SK-N-SH (cell line): ENCODE measurements around the gene MAP7. TPM values are rescaled to one million over a fixed set of nuclear protein-coding genes. Genes with fewer than 3 reads are reported as not detected.
A peak's percentile ranks its signal among the peaks of the same experiment; 100 is the strongest.

Experiments
- CTCF ChIA-PET: fragments of 300-600, 350-600 bp; formaldehyde crosslinking; extraction: SDS; loops from one replicate; lab custom pipeline; 2021; lab: Yijun Ruan, JAX
- POLR2A ChIA-PET: fragments of 350-600 bp; sonication (Branson Sonifier 250); formaldehyde crosslinking; extraction: SDS; loops from one replicate; lab custom pipeline; 2020; ENCODE audit warnings: antibody characterized with exemption, inconsistent platforms; lab: Yijun Ruan, JAX
- DNase-seq: peaks from one replicate; pipeline ENCODE4 v3.0.0; 2012
- H2AFZ ChIP-seq: fragments of 200-600 bp; sonication (generic); 2 replicates; pipeline ENCODE4 v1.8.1; 2016; ENCODE audit warnings: antibody characterized with exemption, mild to moderate bottlenecking, low read depth
- H3F3A ChIP-seq: fragments of 200-600 bp; sonication (generic); replicated peaks from 2 replicates; pipeline ENCODE3; 2016; ENCODE audit warnings: antibody characterized with exemption, mild to moderate bottlenecking; ENCODE audit not compliant: insufficient read depth
- H3K27ac ChIP-seq, 2 experiments: fragments of 200-500 bp in 1 of 2; fragments of 200-600 bp in 1 of 2; sonication (Bioruptor generic) in 1 of 2; sonication (generic), shearing (Covaris generic) in 1 of 2; 2 replicates each; pipeline versions ENCODE4 v1.5.1 to v1.6.1; 2014 to 2016; ENCODE audit warnings: low read depth in 2 of 2, inconsistent platforms in 1 of 2, low read length in 1 of 2, mild to moderate bottlenecking in 1 of 2, mixed read lengths in 1 of 2
- H3K27me3 ChIP-seq: fragments of 200-600 bp; sonication (generic), shearing (Covaris generic); 2 replicates; pipeline ENCODE4 v1.6.1; 2016; ENCODE audit warnings: mixed run types; ENCODE audit not compliant: insufficient read depth
- H3K36me3 ChIP-seq, 2 experiments: fragments of 200-500 bp in 1 of 2; fragments of 200-600 bp in 1 of 2; sonication (Bioruptor generic) in 1 of 2; sonication (generic) in 1 of 2; replicated peaks in 1 of 2; 2 replicates each; pipeline versions ENCODE3 to v1.5.1; 2014 to 2016; ENCODE audit warnings: low read length in 1 of 2, mild to moderate bottlenecking in 1 of 2; ENCODE audit not compliant: insufficient read depth in 2 of 2, control insufficient read depth in 1 of 2
- H3K4me1 ChIP-seq, 2 experiments: fragments of 200-500 bp in 1 of 2; fragments of 200-600 bp in 1 of 2; sonication (Bioruptor generic) in 1 of 2; sonication (generic), shearing (Covaris generic) in 1 of 2; 2 replicates each; pipeline versions ENCODE4 v1.5.1 to v1.6.1; 2014 to 2016; ENCODE audit warnings: low read depth in 1 of 2, low read length in 1 of 2, mixed run types in 1 of 2; ENCODE audit not compliant: insufficient read depth in 2 of 2, control insufficient read depth in 1 of 2
- H3K4me2 ChIP-seq: fragments of 200-600 bp; sonication (generic), shearing (Covaris generic); 2 replicates; pipeline ENCODE4 v1.6.1; 2017; ENCODE audit warnings: mixed run types
- H3K4me3 ChIP-seq, 2 experiments: fragments of 200-500 bp in 1 of 2; fragments of 200-600 bp in 1 of 2; sonication (Bioruptor generic) in 1 of 2; sonication (generic), shearing (Covaris generic) in 1 of 2; 2 replicates each; pipeline versions ENCODE4 v1.5.1 to v1.8.1; 2014 to 2016; ENCODE audit warnings: low read depth in 2 of 2, inconsistent platforms in 1 of 2, low read length in 1 of 2, mild to moderate bottlenecking in 1 of 2, mixed read lengths in 1 of 2, moderate library complexity in 1 of 2
- H3K79me2 ChIP-seq: fragments of 200-600 bp; sonication (generic); 2 replicates; pipeline ENCODE4 v1.8.1; 2017; ENCODE audit warnings: mild to moderate bottlenecking; ENCODE audit not compliant: insufficient read depth
- H3K9ac ChIP-seq: fragments of 200-600 bp; sonication (generic); 2 replicates; pipeline ENCODE4 v1.6.1; 2017; ENCODE audit warnings: mixed run types
- H3K9me2 ChIP-seq: fragments of 200-600 bp; sonication (generic); 2 replicates; pipeline ENCODE4 v1.6.1; 2017; ENCODE audit warnings: mixed run types
- H3K9me3 ChIP-seq: fragments of 200-600 bp; sonication (generic); 2 replicates; pipeline ENCODE4 v1.6.1; 2017; ENCODE audit warnings: mixed run types, mild to moderate bottlenecking, moderate library complexity
- H4K20me1 ChIP-seq: fragments of 200-600 bp; sonication (generic); 2 replicates; pipeline ENCODE4 v1.6.1; 2017; ENCODE audit warnings: mild to moderate bottlenecking, mixed run types; ENCODE audit not compliant: insufficient read depth
- EP300 ChIP-seq, 2 experiments: IDR thresholded peaks; 2 replicates each; pipeline versions ENCODE4 v1.4.0 to v1.6.1; 2012; ENCODE audit warnings: borderline replicate concordance in 1 of 2, low read depth in 1 of 2, low read length in 1 of 2
- EZH2phosphoT487 ChIP-seq: fragments of 200-600 bp; sonication (generic); IDR thresholded peaks from 2 replicates; pipeline ENCODE4 v1.6.1; 2017; ENCODE audit warnings: low read depth, mixed run types, mild to moderate bottlenecking, antibody characterized with exemption, moderate library complexity, borderline replicate concordance
- GATA2 ChIP-seq: sonication (generic); formaldehyde crosslinking; IDR thresholded peaks from 2 replicates; pipeline ENCODE4 v1.5.0; 2020; ENCODE audit warnings: mild to moderate bottlenecking, missing genetic modification reagents
- MEF2A ChIP-seq: IDR thresholded peaks from 2 replicates; pipeline ENCODE4 v1.4.0; 2012; ENCODE audit warnings: low read depth, borderline replicate concordance
- NFIC ChIP-seq: IDR thresholded peaks from 2 replicates; pipeline ENCODE4 v1.4.0; 2012; ENCODE audit warnings: borderline replicate concordance
- PBX3 ChIP-seq: IDR thresholded peaks from 2 replicates; pipeline ENCODE4; 2012
- RAD21 ChIP-seq: IDR thresholded peaks from 2 replicates; pipeline ENCODE4 v1.6.1; 2012; ENCODE audit warnings: mild to moderate bottlenecking, low read length
- REST ChIP-seq: IDR thresholded peaks from 2 replicates; pipeline ENCODE4 v1.6.1; 2012; ENCODE audit warnings: mild to moderate bottlenecking, low read depth, low read length, moderate library complexity
- RFX5 ChIP-seq: IDR thresholded peaks from 2 replicates; pipeline ENCODE4 v1.6.1; 2012; ENCODE audit warnings: mild to moderate bottlenecking, improper control_type of control experiment, low read length
- SIN3A ChIP-seq: IDR thresholded peaks from 2 replicates; pipeline ENCODE4 v1.6.1; 2012; ENCODE audit warnings: low read depth, mild to moderate bottlenecking, low read length, moderate library complexity, borderline replicate concordance
- YY1 ChIP-seq: IDR thresholded peaks from 2 replicates; pipeline ENCODE4 v1.4.0; 2012; ENCODE audit warnings: low read depth, mild to moderate bottlenecking
- WGBS: methylation state at CpG from one replicate; pipeline ENCODE4 v1.1.6; 2017; ENCODE audit warnings: low lambda C conversion rate; 5-methylcytosine and 5-hydroxymethylcytosine counted together
- polyA plus RNA-seq, 3 experiments: library from polyadenylated mRNA; depleted of rRNA; stranded (reverse); fragments of >200 nt; gene quantifications; 2 replicates each; pipeline ENCODE4 v1.2.3, GENCODE V29; 2012
- TF ChIP-seq, protein P1 (sequence below): IDR thresholded peaks from 2 replicates; pipeline ENCODE4 v1.4.0; 2012; ENCODE audit warnings: low read depth, borderline replicate concordance

MAP7 gene
- polyA plus RNA-seq, 1 of the 3 experiments (the other 2 are of a cell fraction): 0.76 TPM

- TF ChIP-seq MEF2A (no peak), PBX3 (no peak)
Observed at GRCh38 chr6:136324686-136325380, 225.4 kb downstream of the MAP7 start (continued).

GRCh38 chr6:136323431-136324112 lies 226.7 kb downstream of the MAP7 start:
- H4K20me1 ChIP-seq: no peaks in the 10 kb centered on the region
- no peak overlapping the region for H3K9ac ChIP-seq
- WGBS: 81% methylated on average over 10 of the region's 10 CpGs
- no peak for TF ChIP-seq RAD21
- TF ChIP-seq GATA2 (CRISPR knock-in tag): no peak
- TF ChIP-seq NFIC: no peak
- H3K9me3 ChIP-seq: no peaks in the 10 kb centered on the region
- H3K36me3 ChIP-seq: no peaks in the 10 kb centered on the region
- ChIA-PET POLR2A (interaction anchor here (0.6 kb wide), 1 partner anchor 74 kb away, joined by 3 read pairs; the partner anchor contains the start of gene MTFR2), CTCF (interaction anchor here (0.6 to 4.1 kb wide), 8 partner anchors 9 to 235 kb away, joined by 3 to 20 read pairs (median 3); partner anchors contain the start of gene MAP7)
- H3K27ac ChIP-seq: no peak overlapping the region
- H3K79me2 ChIP-seq: no peaks in the 10 kb centered on the region
- no peak for DNase-seq
- no peaks in the 10 kb centered on the region for H3K9me2 ChIP-seq
- H3K4me2 ChIP-seq: no peak overlapping the region
- H3F3A ChIP-seq: no peaks in the 10 kb centered on the region
- no peak overlapping the region for H2AFZ ChIP-seq
- H3K4me3 ChIP-seq: no peak overlapping the region
- H3K27me3 ChIP-seq: no peaks in the 10 kb centered on the region
- peaks cover 0 to 9% of the 10 kb centered on the region in 2 experiments; a peak in 2 of 4 replicates for H3K4me1 ChIP-seq

GRCh38 chr6:136319732-136320131 lies 230.5 kb downstream of the MAP7 start:
- CTCF ChIA-PET: no interaction called here
- H3F3A ChIP-seq: no peaks in the 10 kb centered on the region
- H3K27me3 ChIP-seq: no peaks in the 10 kb centered on the region
- H3K4me2 ChIP-seq: no peak overlapping the region
- no peaks in the 10 kb centered on the region for H3K9me3 ChIP-seq
- H2AFZ ChIP-seq: no peak overlapping the region
- no peak overlapping the region for H3K4me3 ChIP-seq
- no peaks in the 10 kb centered on the region for H3K9me2 ChIP-seq
- H3K27ac ChIP-seq: no peak overlapping the region
- H3K79me2 ChIP-seq: no peaks in the 10 kb centered on the region
- no peaks in the 10 kb centered on the region; a peak in 1 of 4 replicates for H3K4me1 ChIP-seq
- H3K36me3 ChIP-seq: no peaks in the 10 kb centered on the region
- no peak for TF ChIP-seq REST
- TF ChIP-seq, protein P1, sequence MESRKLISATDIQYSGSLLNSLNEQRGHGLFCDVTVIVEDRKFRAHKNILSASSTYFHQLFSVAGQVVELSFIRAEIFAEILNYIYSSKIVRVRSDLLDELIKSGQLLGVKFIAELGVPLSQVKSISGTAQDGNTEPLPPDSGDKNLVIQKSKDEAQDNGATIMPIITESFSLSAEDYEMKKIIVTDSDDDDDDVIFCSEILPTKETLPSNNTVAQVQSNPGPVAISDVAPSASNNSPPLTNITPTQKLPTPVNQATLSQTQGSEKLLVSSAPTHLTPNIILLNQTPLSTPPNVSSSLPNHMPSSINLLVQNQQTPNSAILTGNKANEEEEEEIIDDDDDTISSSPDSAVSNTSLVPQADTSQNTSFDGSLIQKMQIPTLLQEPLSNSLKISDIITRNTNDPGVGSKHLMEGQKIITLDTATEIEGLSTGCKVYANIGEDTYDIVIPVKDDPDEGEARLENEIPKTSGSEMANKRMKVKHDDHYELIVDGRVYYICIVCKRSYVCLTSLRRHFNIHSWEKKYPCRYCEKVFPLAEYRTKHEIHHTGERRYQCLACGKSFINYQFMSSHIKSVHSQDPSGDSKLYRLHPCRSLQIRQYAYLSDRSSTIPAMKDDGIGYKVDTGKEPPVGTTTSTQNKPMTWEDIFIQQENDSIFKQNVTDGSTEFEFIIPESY: no peak
- peak; percentile 97 for TF ChIP-seq RFX5
- no peak for TF ChIP-seq YY1
- TF ChIP-seq EP300 (IDR thresholded peaks at IDR 0.05; ENCODE audit: borderline replicate concordance in 1 of 2, low read depth in 1 of 2, low read length in 1 of 2): no peak
- no peak for TF ChIP-seq EZH2phosphoT487
- TF ChIP-seq SIN3A: no peak
- POLR2A ChIA-PET: no interaction called here
- H4K20me1 ChIP-seq: no peaks in the 10 kb centered on the region
- H3K9ac ChIP-seq: no peak overlapping the region
- no peak for DNase-seq
